ENCODE results near the gene FSCB.
"Not testable (repeated sequence)": the region's sequence is repeated elsewhere in the genome, so short reads cannot be mapped to it uniquely, and the experiment has no call there.

Gene FSCB, protein sequence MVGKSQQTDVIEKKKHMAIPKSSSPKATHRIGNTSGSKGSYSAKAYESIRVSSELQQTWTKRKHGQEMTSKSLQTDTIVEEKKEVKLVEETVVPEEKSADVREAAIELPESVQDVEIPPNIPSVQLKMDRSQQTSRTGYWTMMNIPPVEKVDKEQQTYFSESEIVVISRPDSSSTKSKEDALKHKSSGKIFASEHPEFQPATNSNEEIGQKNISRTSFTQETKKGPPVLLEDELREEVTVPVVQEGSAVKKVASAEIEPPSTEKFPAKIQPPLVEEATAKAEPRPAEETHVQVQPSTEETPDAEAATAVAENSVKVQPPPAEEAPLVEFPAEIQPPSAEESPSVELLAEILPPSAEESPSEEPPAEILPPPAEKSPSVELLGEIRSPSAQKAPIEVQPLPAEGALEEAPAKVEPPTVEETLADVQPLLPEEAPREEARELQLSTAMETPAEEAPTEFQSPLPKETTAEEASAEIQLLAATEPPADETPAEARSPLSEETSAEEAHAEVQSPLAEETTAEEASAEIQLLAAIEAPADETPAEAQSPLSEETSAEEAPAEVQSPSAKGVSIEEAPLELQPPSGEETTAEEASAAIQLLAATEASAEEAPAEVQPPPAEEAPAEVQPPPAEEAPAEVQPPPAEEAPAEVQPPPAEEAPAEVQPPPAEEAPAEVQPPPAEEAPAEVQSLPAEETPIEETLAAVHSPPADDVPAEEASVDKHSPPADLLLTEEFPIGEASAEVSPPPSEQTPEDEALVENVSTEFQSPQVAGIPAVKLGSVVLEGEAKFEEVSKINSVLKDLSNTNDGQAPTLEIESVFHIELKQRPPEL

GRCh38 chr14:44507183-44507582 is at the start of gene FSCB:
Gene FSCB (minus strand): TSS chr14:44507283. CDS start chr14:44506987, 296 bp downstream.
- no peak for DNase-seq

DNA sequence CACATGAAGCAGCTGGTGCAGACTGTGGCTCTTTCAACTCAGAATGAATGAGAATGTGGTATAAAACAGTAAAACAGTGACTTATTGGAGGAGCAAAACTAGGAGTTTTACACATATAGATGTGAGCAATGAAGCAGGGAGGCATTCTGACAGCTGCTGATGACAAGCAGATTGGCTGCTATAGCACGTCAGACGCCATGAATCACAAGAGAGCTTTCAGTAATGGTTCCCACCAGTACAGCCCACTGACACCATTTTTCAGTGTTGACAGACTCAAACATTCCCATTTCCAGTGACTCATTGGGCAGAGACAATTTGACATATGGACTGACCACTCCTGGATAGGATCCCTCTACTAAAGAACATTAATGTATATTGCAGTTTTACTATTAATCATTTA is 24.6 kb upstream of the FSCB start:
- no peak for DNase-seq

- DNase-seq, result no peak
Observed at GRCh38 chr14:44530475-44530874, 23.4 kb upstream of the FSCB start.

DNA sequence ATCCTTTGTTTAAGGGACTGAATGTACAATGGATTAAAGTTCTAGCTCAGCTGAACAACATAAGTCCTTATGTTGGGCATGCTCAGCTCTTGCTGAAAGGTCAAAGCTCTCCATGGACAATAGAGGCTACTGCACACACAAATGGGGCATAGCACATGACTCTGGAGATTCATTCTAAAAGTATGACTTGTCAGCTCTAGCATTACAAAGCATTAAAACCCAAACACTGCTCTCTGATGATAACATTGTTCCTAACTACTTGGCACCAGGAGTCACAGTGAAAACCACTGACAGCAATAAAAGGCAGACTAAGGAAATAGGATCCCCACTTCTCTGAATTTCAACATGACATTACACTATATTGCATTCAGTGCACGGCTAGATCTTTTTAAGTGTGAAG is 21.9 kb upstream of the FSCB start:
- no peak for DNase-seq

DNA sequence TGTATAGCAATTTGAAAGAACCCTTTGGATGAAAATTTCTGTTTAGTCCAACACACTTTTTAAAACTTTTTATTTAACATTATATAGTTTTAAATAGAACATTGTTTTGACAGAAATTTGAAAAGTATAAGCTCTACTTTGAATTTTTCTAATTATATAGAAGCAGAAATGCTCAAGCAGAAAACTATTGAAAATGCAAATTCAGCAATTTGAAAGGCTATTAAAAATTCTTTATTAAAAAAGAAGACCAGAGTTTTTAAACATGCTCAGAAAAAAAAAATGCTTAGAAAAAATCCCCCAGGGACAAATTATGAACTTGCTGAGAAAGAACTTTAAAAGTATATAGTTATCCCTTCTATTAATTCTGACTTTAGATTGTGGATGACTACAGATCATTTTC is 21.1 kb upstream of the FSCB start:
- no peak for DNase-seq

GRCh38 chr14:44525237-44525636 is 18.2 kb upstream of the FSCB start:
- DNase-seq, result no peak

DNA sequence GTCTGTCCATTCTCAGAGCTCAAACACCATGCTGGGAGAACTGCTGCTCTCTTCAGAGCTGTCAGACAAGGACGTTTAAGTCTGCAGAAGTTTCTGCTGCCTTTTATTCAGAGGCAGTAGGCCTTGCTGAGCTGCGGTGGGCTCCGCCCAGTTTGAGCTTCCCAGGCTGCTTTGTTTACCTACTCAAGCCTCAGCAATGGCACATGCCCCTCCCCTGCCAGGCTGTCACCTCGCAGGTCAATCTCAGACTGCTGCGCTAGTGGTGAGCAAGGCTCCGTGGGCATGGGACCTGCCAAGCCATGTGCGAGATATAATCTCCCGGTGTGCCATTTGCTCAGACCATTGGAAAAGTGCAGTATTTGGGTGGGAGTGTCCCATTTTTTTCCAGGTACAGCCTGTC is 8.6 kb upstream of the FSCB start:
- not testable (repeated sequence) for DNase-seq

GRCh38 chr14:44508834-44509233 is 1.8 kb upstream of the FSCB start:
- DNase-seq, result no peak

DNA sequence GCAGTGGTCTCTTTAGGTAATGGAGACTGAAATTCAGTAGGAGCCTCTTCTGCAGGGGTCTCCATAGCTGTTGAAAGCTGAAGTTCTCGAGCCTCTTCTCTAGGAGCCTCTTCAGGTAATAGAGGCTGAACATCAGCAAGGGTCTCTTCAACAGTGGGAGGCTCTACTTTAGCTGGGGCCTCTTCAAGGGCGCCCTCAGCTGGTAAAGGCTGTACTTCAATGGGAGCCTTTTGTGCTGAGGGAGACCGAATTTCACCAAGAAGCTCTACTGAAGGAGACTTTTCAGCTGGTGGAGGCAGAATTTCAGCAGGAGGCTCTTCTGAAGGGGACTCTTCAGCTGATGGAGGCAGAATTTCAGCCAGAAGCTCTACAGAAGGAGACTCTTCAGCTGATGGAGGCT is 1.5 kb downstream of the FSCB start:
- DNase-seq, result no peak

DNA sequence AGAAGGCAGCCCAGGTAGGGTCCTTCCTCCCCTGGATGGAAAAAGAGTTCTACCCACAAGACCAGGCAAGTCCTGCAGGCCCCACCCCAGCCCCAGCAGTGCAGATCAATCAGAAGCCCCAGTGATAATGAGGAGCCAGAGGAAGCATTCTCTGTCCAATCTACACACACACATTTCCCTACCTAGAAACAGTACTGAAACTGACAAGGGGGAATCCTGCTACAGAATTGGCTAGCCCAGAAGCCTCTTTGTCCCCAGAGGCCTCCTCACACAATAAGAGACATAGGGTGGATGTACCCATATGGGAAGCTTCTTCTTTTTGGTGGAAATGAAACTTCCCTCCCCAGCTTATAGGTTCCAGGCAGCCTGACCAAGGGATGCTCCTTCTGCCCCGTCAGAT is 9.9 kb downstream of the FSCB start:
- DNase-seq, result no peak

DNA sequence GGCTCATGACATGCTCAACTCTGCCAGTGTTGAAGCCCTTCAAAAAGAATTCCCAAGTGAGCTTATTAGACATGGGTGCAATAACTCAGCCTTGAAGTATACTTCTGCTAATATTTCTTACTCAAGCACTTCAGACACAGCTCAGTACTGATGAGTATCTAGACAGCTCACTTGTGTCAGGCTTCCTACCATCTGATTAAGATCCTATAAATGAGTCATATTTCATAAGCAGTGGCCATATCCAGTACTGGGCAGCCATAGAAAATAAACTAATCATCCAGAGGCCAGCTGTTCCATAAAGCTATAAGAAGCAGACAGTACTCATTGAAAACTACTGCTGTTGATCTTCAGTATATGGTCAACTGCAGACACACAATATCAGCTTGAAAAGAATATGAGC is 12.9 kb downstream of the FSCB start:
- no peak for DNase-seq

GRCh38 chr14:44490966-44491365 is 16.1 kb downstream of the FSCB start:
- DNase-seq, result no peak

- no peak for DNase-seq
Observed at GRCh38 chr14:44477953-44478352, 29.1 kb downstream of the FSCB start.

GRCh38 chr14:44468771-44469170 is 38.3 kb downstream of the FSCB start:
- no peak for DNase-seq

- DNase-seq, result peak in 1 of 2 experiments; percentile 17
Observed at GRCh38 chr14:44463356-44464004, 43.6 kb downstream of the FSCB start.

DNA sequence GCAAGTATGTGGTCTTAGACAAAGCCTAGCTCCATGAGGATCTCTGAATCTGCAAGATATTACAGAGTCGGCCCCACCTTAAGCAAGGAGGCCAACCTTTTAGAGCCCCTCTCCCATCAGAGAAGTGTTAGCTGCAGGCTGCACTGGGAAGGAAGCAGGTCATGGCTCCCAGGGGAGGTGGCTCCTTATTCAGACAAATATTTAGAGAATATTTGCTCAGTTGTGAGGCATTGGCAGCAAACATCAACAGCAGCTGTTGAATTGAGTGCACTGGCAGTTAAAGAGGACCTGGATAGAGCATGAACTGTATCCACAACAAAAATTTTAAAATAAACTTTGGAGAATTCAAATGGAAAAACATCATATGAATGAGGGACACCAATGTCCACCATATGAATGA is 44.7 kb downstream of the FSCB start:
- DNase-seq, result no peak

DNA sequence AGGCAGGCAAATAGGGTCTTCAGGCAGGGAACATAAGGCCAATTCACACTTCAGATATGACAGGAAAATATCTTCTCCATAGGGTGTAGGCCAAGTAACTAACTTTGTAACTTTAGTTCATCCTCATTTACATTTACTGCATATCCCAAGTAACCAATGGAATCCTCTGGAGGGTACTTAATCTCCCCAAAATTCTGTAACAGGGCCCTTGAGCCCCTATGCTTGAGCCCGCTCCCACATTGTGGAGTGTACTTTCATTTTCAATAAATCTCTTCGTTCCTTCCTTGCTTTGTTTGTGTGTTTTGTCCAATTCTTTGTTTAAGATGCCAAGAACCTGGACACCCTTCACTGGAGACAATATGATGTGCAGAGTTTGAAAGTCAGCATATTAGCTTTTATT is 45.3 kb downstream of the FSCB start:
- no peak for DNase-seq

Data from SHP77 (cell line).